K562 (cell line): Measurements from ENCODE around the gene CEP135. TPM values are rescaled to one million over a fixed set of nuclear protein-coding genes. Genes with fewer than 3 reads are reported as not detected.

Source experiments
- ATAC-seq: fragments of 200-7000 bp; cut with Tn5 transposase; 3 replicates; pipeline ENCODE4 v1.9.1; 2020; ENCODE audit warnings: moderate library complexity
- BruUV-seq: library from RNA; stranded (reverse); fragments of 400-500 nt; replicated peaks from 2 replicates; lab custom pipeline; 2021; lab: Mats Ljungman, UMichigan
- CTCF ChIA-PET: fragments of 300-600 bp; formaldehyde crosslinking; extraction: SDS; loops from one replicate; lab custom pipeline; 2021; ENCODE audit warnings: low intra/inter-chr PET ratio; lab: Yijun Ruan, JAX
- POLR2A ChIA-PET: fragments of 300-600, 350-650 bp; sonication (Branson Sonifier 250); formaldehyde crosslinking; extraction: SDS; loops from one replicate; lab custom pipeline; 2021; ENCODE audit warnings: antibody characterized with exemption, inconsistent platforms; lab: Yijun Ruan, JAX
- DNase-seq, 4 experiments: peaks; one replicate each; pipeline versions ENCODE4 v3.0.0 to v3.0.0-alpha.2; 2011 to 2018; ENCODE audit warnings: low spot score in 3 of 4, mixed read lengths in 3 of 4; ENCODE audit errors: extremely low read depth in 1 of 4
- FAIRE-seq: peaks from 2 replicates; lab custom pipeline; 2011; peaks lifted over from hg19 to GRCh38; lab: Jason Lieb, UNC
- H2AFZ ChIP-seq: 2 replicates; pipeline ENCODE4 v1.6.0; 2011; ENCODE audit warnings: low read depth, low read length, control low read depth, inconsistent platforms
- H3K27ac ChIP-seq: fragments of 200-600 bp; 3 replicates; pipeline ENCODE4 v1.8.0; 2011; ENCODE audit warnings: low read depth, mild to moderate bottlenecking, control low read depth, inconsistent platforms, low read length, moderate library complexity, mixed read lengths; ENCODE audit errors: extremely low read depth
- H3K27me3 ChIP-seq, 2 experiments: fragments of 300-600 bp in 1 of 2; 2 replicates in 1 of 2; 3 replicates in 1 of 2; pipeline versions ENCODE4 v1.6.0 to v1.8.0; 2011; ENCODE audit warnings: inconsistent platforms in 2 of 2, low read length in 2 of 2, mild to moderate bottlenecking in 1 of 2, mixed read lengths in 1 of 2, moderate library complexity in 1 of 2; ENCODE audit not compliant: control insufficient read depth in 2 of 2, insufficient read depth in 2 of 2
- H3K36me3 ChIP-seq: fragments of 300-600 bp; 3 replicates; pipeline ENCODE4 v1.8.0; 2011; ENCODE audit warnings: mild to moderate bottlenecking, low read length, inconsistent platforms; ENCODE audit not compliant: control insufficient read depth, insufficient read depth
- H3K4me1 ChIP-seq, 2 experiments: fragments of 200-600 bp in 1 of 2; replicated peaks in 1 of 2; 2 replicates in 1 of 2; 3 replicates in 1 of 2; pipeline versions ENCODE4 v1.5.1 to v1.8.0; 2011; ENCODE audit warnings: inconsistent platforms in 2 of 2, low read length in 2 of 2, mild to moderate bottlenecking in 1 of 2, mixed read lengths in 1 of 2, moderate library complexity in 1 of 2; ENCODE audit not compliant: control insufficient read depth in 2 of 2, insufficient read depth in 2 of 2
- H3K4me2 ChIP-seq: 2 replicates; pipeline ENCODE4 v1.6.1; 2011; ENCODE audit warnings: low read length, control low read depth, inconsistent platforms, mixed read lengths; ENCODE audit not compliant: insufficient read depth
- H3K4me3 ChIP-seq: fragments of 200-600 bp; sonication (generic), shearing (Covaris generic); 2 replicates; pipeline ENCODE4 v1.5.1; 2016; ENCODE audit warnings: control low read depth, inconsistent platforms
- H3K79me2 ChIP-seq: fragments of 200-600 bp; 3 replicates; pipeline ENCODE4 v1.8.0; 2011; ENCODE audit warnings: low read length, inconsistent platforms; ENCODE audit not compliant: control insufficient read depth, insufficient read depth
- H3K9ac ChIP-seq, 2 experiments: 2 replicates each; pipeline versions ENCODE4 v1.6.0 to v1.6.1; 2011; ENCODE audit warnings: low read depth in 2 of 2, low read length in 2 of 2, control low read depth in 1 of 2, inconsistent platforms in 1 of 2, mild to moderate bottlenecking in 1 of 2, mixed read lengths in 1 of 2; ENCODE audit not compliant: insufficient read depth in 1 of 2
- H3K9me1 ChIP-seq: one replicate; pipeline ENCODE4 v1.6.0; 2011; ENCODE audit warnings: inconsistent platforms, mild to moderate bottlenecking, low read length, moderate library complexity; ENCODE audit not compliant: control insufficient read depth, insufficient read depth
- H3K9me3 ChIP-seq: replicated peaks from 2 replicates; pipeline ENCODE4 v1.5.1; 2011; ENCODE audit warnings: low read depth, low read length, inconsistent platforms; ENCODE audit not compliant: control insufficient read depth, insufficient read depth
- H4K20me1 ChIP-seq: replicated peaks from 2 replicates; pipeline ENCODE4 v1.6.1; 2011; ENCODE audit warnings: low read length, inconsistent platforms, mixed read lengths; ENCODE audit not compliant: control insufficient read depth, insufficient read depth
- ELF1 ChIP-seq: fragments of 200-800 bp; sonication (Bioruptor generic); IDR thresholded peaks from 2 replicates; pipeline ENCODE4 v1.6.1; 2016; ENCODE audit warnings: missing genetic modification characterization, missing compliant biosample characterization
- ETV1 ChIP-seq: fragments of 450-650 bp; conservative IDR thresholded peaks from 2 replicates; pipeline ENCODE4 v1.6.1; 2016; ENCODE audit warnings: missing genetic modification characterization, control low read depth, low read depth, missing compliant biosample characterization
- GABPA ChIP-seq: fragments of 200-800 bp; sonication (Bioruptor generic); conservative IDR thresholded peaks from 2 replicates; pipeline ENCODE4 v1.6.1; 2016; ENCODE audit warnings: low read depth, missing genetic modification characterization, missing compliant biosample characterization
- GABPB2 ChIP-seq: fragments of 250-450 bp; sonication (Bioruptor Pico); conservative IDR thresholded peaks from 2 replicates; pipeline ENCODE4 v1.5.1; 2021; ENCODE audit warnings: mild to moderate bottlenecking
- GTF2A2 ChIP-seq: IDR thresholded peaks from 2 replicates; pipeline ENCODE4 v1.6.1; 2016; ENCODE audit warnings: mild to moderate bottlenecking, missing genetic modification characterization, missing compliant biosample characterization
- MBD1 ChIP-seq: fragments of 250-450 bp; sonication (Bioruptor Pico); IDR thresholded peaks from 2 replicates; pipeline ENCODE4 v1.8.0; 2022; ENCODE audit warnings: inconsistent platforms
- MYBL2 ChIP-seq, 2 experiments: fragments of 450-650 bp in 1 of 2; sonication (generic) in 1 of 2; formaldehyde crosslinking in 1 of 2; IDR thresholded peaks; 2 replicates each; pipeline versions ENCODE4 v1.6.1 to v1.8.1; 2017 to 2022; ENCODE audit warnings: borderline replicate concordance in 1 of 2, inconsistent platforms in 1 of 2, low read depth in 1 of 2, mild to moderate bottlenecking in 1 of 2, missing genetic modification reagents in 1 of 2, moderate library complexity in 1 of 2
- NR4A1 ChIP-seq, 2 experiments: fragments of 250-450 bp in 1 of 2; fragments of 450-650 bp in 1 of 2; sonication (Bioruptor Pico) in 1 of 2; IDR thresholded peaks; 2 replicates each; pipeline versions ENCODE4 v1.4.0 to v1.6.1; 2016 to 2020; ENCODE audit warnings: mild to moderate bottlenecking in 2 of 2, missing compliant biosample characterization in 1 of 2, missing genetic modification characterization in 1 of 2, moderate library complexity in 1 of 2
- RNF219 ChIP-seq: fragments of 250-450 bp; sonication (Bioruptor Pico); IDR thresholded peaks from 2 replicates; pipeline ENCODE4 v1.5.0; 2022; ENCODE audit warnings: mild to moderate bottlenecking
- SIRT6 ChIP-seq: IDR thresholded peaks from one replicate; pipeline ENCODE4 v1.6.1; 2012; ENCODE audit warnings: low read depth, mild to moderate bottlenecking, control low read depth, inconsistent platforms, low read length, moderate library complexity
- SMAD1 ChIP-seq: fragments of 150-350 bp; IDR thresholded peaks from 2 replicates; pipeline ENCODE4 v1.6.1; 2014; ENCODE audit warnings: low read length, low read depth; ENCODE audit not compliant: partially characterized antibody
- TARDBP ChIP-seq: fragments of 450-650 bp; IDR thresholded peaks from 2 replicates; pipeline ENCODE4 v1.6.1; 2016
- TGIF2 ChIP-seq: sonication (generic); formaldehyde crosslinking; IDR thresholded peaks from 2 replicates; pipeline ENCODE4 v1.8.1; 2022; ENCODE audit warnings: mild to moderate bottlenecking, missing genetic modification reagents, moderate library complexity
- TRIM28 ChIP-seq: fragments of 450-650 bp; IDR thresholded peaks from 2 replicates; pipeline ENCODE4 v1.6.1; 2017
- ZNF143 ChIP-seq: sonication (generic); formaldehyde crosslinking; IDR thresholded peaks from 2 replicates; pipeline ENCODE4 v1.9.0; 2022; ENCODE audit warnings: mild to moderate bottlenecking, missing genetic modification reagents
- ZNF584 ChIP-seq: fragments of 200-800 bp; sonication (Bioruptor generic); IDR thresholded peaks from 2 replicates; pipeline ENCODE4 v1.6.1; 2016; ENCODE audit warnings: low read depth, mild to moderate bottlenecking, missing genetic modification characterization, missing compliant biosample characterization
- ZNF785 ChIP-seq: fragments of 250-450 bp; sonication (Bioruptor Pico); IDR thresholded peaks from 2 replicates; pipeline ENCODE4 v1.4.0; 2020; ENCODE audit warnings: mild to moderate bottlenecking
- in situ Hi-C: fragments of 300-500 bp; cut with MboI; formaldehyde crosslinking; loops from 4 replicates; pipeline ENCODE4 v1.15.0; 2018; ENCODE audit warnings: inconsistent platforms, mixed read lengths
- intact Hi-C: fragments of 100-400 bp; cut with micrococcal nuclease; formaldehyde crosslinking; loops from 2 replicates; pipeline ENCODE4 v1.14.2; 2022
- polyA plus RNA-seq, 8 experiments: library from polyadenylated mRNA; depleted of rRNA in 4 of 8; stranded (reverse) in 5 of 8; unstranded in 3 of 8; fragments of >200 nt; fragmentation: Nextera tagmentation in 2 of 8; fragmentation: Illumina TruSeq in 1 of 8; extraction: Ambion mirVana in 2 of 8; extraction: Trizol in 1 of 8; gene quantifications; 2 replicates each; pipeline versions ENCODE4 v1.2.1 to v1.2.3, GENCODE V29; 2011 to 2014; ENCODE audit warnings: inconsistent platforms in 1 of 8, missing spikeins in 1 of 8
- total RNA-seq, 7 experiments: library from RNA; depleted of rRNA in 6 of 7; stranded (reverse); fragments of >200 nt in 6 of 7; fragmentation: Illumina TruSeq in 2 of 7; extraction: Trizol in 2 of 7; gene quantifications; 2 replicates each; pipeline versions ENCODE4 v1.2.1 to v1.2.3, GENCODE V29; 2011 to 2021; ENCODE audit warnings: low replicate concordance in 1 of 7
- TF ChIP-seq, protein P1 (sequence below): sonication (generic); formaldehyde crosslinking; IDR thresholded peaks from 2 replicates; pipeline ENCODE4 v1.8.0; 2022; ENCODE audit warnings: mild to moderate bottlenecking, low read depth, missing genetic modification reagents

CEP135 gene
- total and polyA plus RNA-seq, 9 of the 15 experiments (the other 6 are each of a cell fraction or from before 2014, with no cell fraction given): 3.1 to 18.9 (median 15.3) TPM

- no peaks in the 10 kb centered on the region for H3K9me1 ChIP-seq
- TF ChIP-seq GABPA (tag) (no peak), MBD1 (CRISPR knock-in tag) (no peak), TGIF2 (CRISPR knock-in tag) (no peak), GTF2A2 (tag) (no peak), ETV1 (tag) (no peak), SIRT6 (no peak), SMAD1 (no peak), ZNF584 (CRISPR knock-in tag) (no peak), ELF1 (tag) (no peak), TARDBP (no peak), ZNF785 (CRISPR knock-in tag) (no peak), NR4A1 (CRISPR knock-in tag; IDR thresholded peaks at IDR 0.05) (no peak), NR4A1 (tag; IDR thresholded peaks at IDR 0.05) (no peak), MYBL2 (IDR thresholded peaks at IDR 0.05; ENCODE audit: low read depth) (no peak), MYBL2 (CRISPR knock-in tag; IDR thresholded peaks at IDR 0.05; ENCODE audit: borderline replicate concordance) (no peak), GABPB2 (CRISPR knock-in tag) (no peak), TRIM28 (no peak), RNF219 (CRISPR knock-in tag) (no peak), ZNF143 (CRISPR knock-in tag) (no peak)
- TF ChIP-seq, protein P1, sequence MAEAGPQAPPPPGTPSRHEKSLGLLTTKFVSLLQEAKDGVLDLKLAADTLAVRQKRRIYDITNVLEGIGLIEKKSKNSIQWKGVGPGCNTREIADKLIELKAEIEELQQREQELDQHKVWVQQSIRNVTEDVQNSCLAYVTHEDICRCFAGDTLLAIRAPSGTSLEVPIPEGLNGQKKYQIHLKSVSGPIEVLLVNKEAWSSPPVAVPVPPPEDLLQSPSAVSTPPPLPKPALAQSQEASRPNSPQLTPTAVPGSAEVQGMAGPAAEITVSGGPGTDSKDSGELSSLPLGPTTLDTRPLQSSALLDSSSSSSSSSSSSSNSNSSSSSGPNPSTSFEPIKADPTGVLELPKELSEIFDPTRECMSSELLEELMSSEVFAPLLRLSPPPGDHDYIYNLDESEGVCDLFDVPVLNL (CRISPR knock-in tag): no peak
- ChIA-PET POLR2A (no interaction called here), CTCF (no interaction called here)
- no peak overlapping the region for H3K4me3 ChIP-seq
- ATAC-seq (no peak), FAIRE-seq (no peak), DNase-seq (no peak)
- H3K27me3 ChIP-seq: no peaks in the 10 kb centered on the region
- in situ Hi-C loops: no loop called here
- H4K20me1 ChIP-seq: no peaks in the 10 kb centered on the region
- BruUV-seq: TSS peak; percentile 44
- H3K36me3 ChIP-seq: peaks cover 33% of the 10 kb centered on the region; the same call in 2 of the 3 replicates
- H3K79me2 ChIP-seq: no peaks in the 10 kb centered on the region
- no peaks in the 10 kb centered on the region for H3K9me3 ChIP-seq
- no peak overlapping the region for H3K27ac ChIP-seq
- no peak overlapping the region for H2AFZ ChIP-seq
- H3K4me1 ChIP-seq: no peaks in the 10 kb centered on the region
- H3K9ac ChIP-seq: no peak overlapping the region
- intact Hi-C loops: no loop called here
- no peak overlapping the region for H3K4me2 ChIP-seq
These were observed 44.2 kb upstream of the CEP135 start for GRCh38 chr4:55904576-55904975.
